Glomerular visceral epithelial cell (primary cell): ENCODE measurements around the gene LEAP2.

ENCODE experiments used
- DNase-seq: peaks from one replicate; pipeline ENCODE4 v3.0.0-alpha.2; 2016; ENCODE audit errors: extremely low spot score

Gene LEAP2

DNA sequence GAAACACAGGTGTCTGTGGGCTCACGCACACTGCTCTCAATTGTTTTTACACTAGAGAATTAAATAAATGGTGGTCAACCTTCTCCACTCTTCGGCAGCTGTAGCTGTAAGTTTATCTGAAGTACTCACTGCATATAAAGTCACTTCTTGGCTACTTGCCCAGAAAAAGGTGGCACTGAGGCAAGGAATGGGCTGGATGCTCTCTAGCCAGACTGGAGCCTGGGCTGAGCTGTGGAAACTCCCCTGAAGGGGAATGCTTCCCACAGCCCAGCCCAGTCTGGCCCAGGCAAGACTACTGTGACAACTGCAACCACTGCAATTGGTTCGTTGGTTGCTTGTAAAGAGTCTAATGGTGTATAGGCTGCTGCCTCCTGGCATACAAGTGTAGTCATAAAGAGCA, 4.5 kb downstream of the LEAP2 start:
- DNase-seq = peak; percentile 32

DNA sequence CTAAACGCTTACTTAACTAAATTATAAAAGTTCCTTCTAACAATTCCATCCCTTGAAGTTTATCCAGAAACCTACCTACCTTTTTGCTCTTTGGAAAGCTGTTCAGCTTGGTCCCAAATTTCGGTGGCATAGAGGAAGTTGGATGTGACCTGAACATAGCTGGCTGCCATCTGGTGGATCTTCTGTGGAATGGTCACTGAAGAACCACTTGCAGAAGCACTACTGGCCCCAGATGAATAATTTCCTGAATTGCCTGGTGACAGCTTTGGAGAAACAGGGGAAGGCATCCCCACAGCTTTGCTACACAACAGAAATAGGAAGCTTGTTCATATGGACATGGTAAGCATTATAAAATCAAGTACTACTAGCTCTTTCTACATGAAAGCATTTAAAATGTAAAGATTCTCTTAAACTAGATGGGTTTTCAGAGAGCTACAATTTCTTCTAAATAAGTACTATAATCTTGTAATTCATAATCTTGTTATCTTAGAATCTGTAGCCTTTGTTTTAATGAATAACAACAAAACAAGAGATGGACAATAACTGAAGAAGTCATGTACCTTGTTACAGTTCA, 9.9 kb downstream of the LEAP2 start:
- peak; percentile 68 for DNase-seq

DNA sequence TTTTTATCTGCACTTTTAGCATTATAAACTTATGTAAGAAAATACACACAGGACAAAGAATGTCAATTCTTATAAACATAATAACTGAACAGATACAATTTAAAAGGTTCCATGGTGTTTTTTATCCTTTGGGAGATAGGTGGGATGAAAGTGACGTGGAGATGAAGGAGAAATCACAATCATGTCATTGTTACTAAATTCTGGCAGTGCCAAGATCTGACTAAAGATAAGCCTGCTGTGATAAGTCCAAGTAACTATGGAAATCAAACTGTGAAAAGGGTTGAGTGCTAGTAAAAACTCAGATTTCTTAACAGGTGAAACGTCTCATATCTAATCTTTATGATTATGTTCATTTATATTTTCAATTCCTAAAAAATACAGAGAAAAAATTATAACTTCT, 11.1 kb downstream of the LEAP2 start:
- no peak for DNase-seq

DNA sequence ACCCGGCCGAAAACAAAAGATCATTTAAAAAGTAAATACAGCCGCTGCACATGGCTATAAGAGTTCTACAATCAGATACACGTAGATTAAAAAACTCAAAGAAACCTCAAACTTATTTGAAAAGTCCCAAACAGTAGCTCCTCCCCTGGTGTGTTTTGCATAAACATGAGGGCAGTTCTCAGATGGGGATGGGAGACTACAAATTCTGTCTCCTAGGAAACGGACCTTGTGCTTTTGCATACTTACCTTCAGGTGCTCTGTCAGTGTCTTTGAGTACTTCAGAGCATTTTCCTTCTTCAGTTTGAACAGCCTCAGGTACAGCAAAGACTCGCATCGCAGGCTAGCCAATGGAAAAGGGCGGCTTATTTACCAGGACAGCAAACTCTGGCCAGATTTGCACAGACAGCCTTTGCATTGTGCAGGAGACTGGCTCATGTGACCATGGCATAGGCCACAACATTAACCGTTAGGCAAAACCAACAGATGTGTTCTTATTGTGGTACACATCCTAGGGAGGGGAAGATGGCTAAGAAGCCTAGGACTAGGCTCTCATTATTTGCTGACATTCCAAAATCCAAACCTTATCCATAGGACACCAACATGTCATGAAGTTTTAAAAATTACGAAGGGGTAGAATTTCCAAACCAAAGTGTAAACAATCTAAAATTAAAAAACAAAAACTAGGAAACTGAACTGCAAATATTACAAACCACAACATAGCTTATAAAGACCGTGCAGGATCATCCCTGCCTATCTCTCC, 12.8 kb downstream of the LEAP2 start:
- DNase-seq = no peak

DNA sequence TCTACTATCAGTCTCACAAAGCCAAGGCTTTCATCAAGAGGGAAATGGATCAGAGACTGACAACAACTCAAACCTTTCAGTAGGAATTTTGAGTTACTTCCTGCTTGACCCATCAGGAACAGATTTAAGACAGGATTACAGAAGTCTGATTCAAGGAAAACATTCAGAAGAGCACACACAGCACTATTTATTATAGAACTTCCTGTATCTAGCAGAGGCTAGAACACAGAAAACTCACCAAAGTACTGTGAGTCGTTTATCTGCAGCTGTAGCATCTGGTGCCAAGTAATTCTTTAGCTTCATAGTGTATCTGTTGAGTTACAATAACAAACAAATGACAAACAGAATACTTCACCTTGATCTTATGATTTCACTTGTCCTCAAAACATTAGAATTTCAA, 13.8 kb downstream of the LEAP2 start:
- no peak for DNase-seq

DNA sequence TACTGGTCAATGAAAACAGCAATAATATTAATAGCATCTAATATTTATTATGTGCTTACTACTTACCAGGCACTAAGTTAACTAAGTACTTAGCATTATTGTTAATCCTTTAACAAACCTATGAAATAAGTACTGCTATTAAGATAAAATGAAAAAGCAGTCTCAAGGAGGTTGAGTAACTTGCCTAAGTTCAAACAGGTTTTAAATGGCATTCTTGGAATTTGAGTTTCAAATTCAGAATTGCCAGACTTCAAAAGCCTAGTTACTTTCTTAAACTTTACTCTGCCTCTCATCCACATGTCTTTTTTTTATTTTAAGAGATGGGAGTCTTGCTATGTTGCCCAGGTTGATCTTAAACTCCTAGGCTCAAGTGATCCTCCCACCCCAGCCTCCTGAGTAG, 16.0 kb downstream of the LEAP2 start:
- no peak for DNase-seq

DNA sequence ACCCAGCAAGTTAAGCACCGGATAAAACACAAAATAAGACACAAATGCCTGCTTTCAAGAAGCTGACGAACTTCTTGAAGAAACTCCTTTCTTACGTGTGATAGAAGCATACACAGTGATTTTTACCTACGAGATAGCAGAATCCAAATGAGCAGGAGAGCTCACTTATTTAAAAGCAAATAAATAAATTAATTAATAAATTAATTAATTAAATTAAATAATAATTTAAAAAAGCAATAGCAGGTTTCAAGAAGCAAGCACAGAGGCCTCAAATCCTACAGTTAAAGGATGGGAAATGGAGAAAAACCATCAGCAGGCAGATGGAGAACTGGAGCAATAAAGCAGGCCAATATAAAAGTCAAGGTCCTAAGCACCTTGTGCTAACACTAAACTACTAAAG, 17.3 kb downstream of the LEAP2 start:
- DNase-seq = no peak

DNA sequence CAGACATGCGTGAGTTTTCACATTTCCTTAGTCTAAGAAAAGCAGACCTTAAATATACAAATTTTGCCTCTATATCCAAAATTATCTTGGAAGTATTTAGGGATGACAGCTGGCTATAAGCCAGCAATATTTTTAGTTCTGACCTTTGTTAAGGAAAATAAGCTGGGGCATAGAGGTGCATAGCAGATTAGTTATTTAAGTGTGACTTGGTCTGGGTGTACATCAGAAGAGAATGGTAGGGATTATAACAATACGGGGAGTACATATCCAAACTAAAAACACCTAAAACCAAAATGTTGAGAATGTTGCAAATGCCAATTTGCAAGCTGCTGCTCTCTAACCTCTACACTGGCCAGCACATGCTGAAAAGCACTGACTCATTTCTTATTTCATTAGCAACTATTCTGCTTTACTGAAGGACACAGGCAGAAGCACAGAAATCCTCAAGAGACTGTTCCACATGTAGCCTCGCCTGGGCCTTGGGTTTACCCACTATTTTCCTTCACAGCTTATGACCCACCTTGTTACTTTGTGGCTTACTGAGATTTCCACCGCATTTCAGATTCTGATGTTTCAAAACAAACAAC, 22.3 kb downstream of the LEAP2 start:
- DNase-seq = no peak

DNA sequence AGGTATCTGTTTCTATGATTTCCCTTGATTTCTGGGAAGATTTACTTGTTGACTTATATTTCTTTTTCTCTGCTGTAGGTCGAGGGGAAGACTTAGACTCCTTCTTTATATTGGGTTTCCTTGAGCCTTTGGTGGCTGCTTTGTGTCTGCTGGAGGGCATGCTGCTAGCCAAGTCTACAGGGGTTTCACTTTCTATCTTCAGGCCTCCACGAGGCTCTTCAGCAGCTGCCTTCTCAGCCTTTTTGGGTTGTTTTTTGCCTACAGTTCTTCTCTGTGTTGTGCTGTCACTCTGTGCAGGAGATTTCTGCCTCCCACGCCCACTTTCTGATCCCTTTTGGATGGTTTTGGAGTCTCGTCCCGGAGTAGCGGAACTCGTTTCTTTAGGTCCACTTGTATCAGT, 23.2 kb downstream of the LEAP2 start:
- DNase-seq = no peak

DNA sequence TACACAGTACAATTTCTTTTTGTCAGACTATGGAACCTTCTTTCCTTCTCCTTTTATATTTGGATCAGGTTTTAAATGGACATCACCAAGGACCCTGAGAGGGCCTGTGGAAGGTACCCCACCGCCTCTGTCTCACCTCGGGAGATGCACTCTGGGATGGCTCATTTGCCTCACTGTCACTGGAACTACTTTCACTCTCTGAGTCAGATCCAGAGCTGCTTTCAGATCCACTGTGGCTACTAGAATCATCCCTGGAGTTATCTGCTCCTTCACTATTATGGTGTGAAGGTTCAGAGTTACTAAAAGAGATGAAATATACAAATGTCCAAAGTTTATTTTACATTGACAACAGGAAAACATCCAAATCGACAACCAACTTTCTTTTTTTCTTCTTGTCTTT, 24.6 kb downstream of the LEAP2 start:
- no peak for DNase-seq

DNA sequence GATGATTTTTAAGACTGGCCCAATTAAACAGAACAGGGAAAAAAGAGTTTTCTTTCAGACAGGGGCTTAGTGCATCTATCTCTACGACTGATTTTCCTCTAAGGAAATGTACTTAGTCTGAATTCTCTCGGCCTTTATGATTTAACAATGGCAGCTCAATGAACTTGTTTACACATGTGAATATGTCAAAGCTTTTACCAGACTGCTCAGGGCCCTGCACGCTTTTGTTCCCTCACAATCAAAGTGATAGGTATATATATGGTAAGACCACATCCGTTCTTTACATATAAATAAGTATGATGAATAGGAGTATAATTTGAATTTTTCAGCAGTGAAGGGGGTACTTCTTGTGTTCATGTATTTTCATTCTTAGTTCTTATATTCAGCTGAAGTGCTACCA, 27.6 kb downstream of the LEAP2 start:
- no peak for DNase-seq

DNA sequence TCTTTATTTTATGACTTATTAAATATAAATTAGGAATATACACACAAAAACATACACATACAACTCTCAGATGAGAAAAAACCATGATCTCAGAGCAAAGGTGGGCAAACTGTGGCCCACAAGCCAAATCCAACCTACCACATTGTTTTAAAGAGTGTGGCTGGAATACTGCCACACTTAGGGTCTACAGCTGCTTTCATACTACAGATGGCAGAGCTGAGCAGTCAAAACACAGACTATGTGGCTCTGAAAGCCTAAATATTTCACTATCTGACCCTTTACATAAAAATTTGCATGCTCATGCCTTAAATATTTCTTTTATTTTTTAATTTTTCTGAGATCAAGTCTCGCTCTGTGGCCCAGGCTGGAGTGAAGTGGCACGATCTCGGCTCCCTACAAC, 28.3 kb downstream of the LEAP2 start:
- no peak for DNase-seq

DNA sequence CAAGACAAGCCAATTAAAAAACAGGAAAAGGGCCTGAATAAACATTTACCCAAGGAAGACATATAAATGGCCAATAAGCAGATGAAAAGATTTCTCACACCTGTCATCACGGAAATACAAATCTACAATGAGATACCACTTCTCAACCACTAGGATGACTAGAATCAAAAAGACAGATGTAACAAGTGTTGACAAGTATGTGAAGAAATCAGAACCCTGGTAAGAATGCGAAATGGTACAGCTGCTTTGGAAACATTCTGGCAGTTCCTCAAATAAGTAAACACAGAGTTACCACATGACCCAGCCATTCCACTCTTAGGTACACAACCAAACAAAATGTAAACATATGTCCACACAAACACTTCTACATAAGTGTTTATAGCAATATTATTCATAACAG, 32.5 kb downstream of the LEAP2 start:
- DNase-seq = no peak

DNA sequence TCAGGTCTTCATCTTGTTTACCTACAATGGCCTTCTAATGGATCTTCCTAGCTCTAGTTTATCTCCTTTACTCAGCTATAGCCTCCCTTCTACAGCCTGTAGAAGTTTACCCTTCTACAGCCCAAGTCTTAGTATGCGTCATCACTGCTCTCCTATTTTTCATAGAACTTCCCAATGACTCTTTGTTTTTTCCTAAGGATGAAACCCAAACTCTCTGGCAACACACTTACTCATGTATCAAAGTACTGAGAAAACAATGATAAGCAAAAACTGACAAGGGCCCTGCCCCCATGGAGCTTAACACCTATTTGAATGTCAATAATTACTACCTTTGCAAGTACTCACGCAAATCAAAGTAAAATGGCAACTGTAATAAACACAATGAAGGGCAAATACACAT, 33.7 kb downstream of the LEAP2 start:
- no peak for DNase-seq

DNA sequence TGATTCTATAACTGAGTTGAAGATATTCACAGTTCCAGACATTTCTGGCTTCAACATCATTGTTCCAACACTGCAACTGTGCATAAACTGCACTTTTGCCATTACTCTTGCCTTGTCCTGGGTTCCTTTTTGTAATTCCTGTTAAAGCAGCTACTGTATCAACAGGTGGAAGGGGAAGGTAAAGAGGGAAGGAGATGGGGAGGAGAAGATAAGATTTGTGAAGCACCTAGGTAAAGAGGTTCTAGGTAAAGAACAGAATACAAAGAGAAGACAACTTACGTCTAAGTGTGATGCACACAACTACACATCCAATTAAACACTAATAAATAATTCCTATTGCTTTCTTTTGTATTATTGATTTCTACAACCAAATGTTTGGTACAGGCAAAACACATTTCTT, 36.2 kb downstream of the LEAP2 start:
- DNase-seq = no peak

DNA sequence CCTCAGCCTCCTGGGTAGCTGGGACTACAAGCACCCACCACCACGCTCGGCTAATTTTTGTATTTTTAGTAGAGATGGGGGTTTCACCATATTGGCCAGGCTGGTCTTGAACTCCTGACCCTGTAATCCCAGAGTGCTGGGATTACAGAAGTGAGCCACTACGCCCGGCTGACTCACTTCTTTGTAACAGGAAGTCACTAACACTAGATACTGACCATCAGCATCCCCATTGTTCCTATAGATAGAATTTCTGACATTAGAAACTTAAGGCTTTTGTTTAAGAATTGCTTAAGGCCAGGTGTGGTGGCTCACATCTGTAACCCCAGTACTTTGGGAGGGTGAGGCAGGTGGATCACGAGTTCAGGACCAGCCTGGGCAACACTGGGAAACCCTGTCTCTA, 42.2 kb downstream of the LEAP2 start:
- DNase-seq = no peak

DNA sequence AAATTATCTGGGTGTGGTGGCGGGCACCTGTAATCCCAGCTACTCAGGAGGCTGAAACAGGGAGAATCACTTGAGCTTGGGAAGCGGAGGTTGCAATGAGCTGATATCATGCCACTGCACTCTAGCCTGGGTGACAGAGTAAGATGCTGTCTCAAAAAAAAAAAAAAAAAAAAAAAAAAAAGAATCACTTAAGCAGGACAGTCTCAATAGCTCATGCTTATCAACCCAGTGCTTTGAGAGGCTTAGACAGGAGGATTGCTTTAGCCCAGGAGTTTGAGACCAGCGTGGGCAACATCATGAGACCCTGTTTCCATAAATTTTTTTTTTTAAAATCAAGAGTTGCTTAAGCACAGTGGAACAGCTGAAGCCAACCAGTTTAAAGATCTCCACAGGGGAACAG, 42.6 kb downstream of the LEAP2 start:
- DNase-seq = no peak
